ENCODE results near the gene TRIO. TPM values are rescaled to one million over a fixed set of nuclear protein-coding genes. Genes with fewer than 3 reads are reported as not detected.

The TRIO gene
- total RNA-seq, 1 experiment from 2014 or later = 88.8 TPM

DNA sequence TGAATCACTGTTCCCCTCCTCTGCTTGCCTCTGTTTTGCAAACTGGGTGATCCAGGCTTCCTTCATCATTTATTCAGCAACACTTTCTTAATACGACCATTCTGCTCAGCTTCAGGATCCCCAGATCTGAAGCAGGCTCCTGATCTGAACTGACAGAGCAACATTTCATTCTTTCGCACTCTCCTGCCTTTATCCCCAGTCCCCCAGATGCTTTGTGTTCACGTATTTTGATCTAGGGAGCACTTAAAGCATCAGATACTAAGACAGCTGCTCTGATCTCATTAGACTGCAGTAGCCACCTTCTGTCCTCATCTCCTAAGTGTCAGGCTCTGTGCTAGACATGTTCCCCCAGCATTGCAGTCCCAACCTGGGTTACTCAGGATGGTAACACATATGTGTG is 158.0 kb downstream of the TRIO start (continued):
- TF ChIP-seq, protein P1, sequence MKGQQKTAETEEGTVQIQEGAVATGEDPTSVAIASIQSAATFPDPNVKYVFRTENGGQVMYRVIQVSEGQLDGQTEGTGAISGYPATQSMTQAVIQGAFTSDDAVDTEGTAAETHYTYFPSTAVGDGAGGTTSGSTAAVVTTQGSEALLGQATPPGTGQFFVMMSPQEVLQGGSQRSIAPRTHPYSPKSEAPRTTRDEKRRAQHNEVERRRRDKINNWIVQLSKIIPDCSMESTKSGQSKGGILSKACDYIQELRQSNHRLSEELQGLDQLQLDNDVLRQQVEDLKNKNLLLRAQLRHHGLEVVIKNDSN (CRISPR knock-in tag; IDR thresholded peaks at IDR 0.05) = no peak
- TF ChIP-seq CBFB (CRISPR knock-in tag; IDR thresholded peaks at IDR 0.05; ENCODE audit: low read depth) = no peak
- TF ChIP-seq GRHL2 (CRISPR knock-in tag; IDR thresholded peaks at IDR 0.05; ENCODE audit: insufficient replicate concordance, severe bottlenecking) = no peak
- TF ChIP-seq ZNF138 (CRISPR knock-in tag; conservative IDR thresholded peaks at IDR 0.05) = no peak
- TF ChIP-seq, protein P2, sequence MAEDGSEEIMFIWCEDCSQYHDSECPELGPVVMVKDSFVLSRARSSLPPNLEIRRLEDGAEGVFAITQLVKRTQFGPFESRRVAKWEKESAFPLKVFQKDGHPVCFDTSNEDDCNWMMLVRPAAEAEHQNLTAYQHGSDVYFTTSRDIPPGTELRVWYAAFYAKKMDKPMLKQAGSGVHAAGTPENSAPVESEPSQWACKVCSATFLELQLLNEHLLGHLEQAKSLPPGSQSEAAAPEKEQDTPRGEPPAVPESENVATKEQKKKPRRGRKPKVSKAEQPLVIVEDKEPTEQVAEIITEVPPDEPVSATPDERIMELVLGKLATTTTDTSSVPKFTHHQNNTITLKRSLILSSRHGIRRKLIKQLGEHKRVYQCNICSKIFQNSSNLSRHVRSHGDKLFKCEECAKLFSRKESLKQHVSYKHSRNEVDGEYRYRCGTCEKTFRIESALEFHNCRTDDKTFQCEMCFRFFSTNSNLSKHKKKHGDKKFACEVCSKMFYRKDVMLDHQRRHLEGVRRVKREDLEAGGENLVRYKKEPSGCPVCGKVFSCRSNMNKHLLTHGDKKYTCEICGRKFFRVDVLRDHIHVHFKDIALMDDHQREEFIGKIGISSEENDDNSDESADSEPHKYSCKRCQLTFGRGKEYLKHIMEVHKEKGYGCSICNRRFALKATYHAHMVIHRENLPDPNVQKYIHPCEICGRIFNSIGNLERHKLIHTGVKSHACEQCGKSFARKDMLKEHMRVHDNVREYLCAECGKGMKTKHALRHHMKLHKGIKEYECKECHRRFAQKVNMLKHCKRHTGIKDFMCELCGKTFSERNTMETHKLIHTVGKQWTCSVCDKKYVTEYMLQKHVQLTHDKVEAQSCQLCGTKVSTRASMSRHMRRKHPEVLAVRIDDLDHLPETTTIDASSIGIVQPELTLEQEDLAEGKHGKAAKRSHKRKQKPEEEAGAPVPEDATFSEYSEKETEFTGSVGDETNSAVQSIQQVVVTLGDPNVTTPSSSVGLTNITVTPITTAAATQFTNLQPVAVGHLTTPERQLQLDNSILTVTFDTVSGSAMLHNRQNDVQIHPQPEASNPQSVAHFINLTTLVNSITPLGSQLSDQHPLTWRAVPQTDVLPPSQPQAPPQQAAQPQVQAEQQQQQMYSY (CRISPR knock-in tag; IDR thresholded peaks at IDR 0.05) = no peak
- no peak for TF ChIP-seq TP53 (CRISPR knock-in tag; IDR thresholded peaks at IDR 0.05)

DNA sequence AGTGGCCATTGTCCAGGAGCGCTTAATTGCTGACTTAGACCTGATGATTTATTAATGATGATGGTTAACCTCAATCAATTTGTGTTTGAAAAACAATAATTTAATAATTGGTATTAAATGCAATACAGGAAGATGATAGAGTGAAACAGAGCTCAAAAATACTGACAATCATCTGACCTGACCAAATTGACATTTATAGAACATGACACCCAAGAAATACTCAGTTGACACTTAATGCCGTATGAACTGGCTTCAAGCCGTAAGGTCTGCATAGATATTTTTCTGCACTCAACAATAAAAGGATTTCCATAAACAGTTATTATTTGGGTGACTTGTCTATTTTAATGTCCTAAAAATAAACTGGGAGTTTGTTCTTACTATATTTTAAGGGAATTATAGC is 159.2 kb downstream of the TRIO start:
- H3K9me3 Mint-ChIP-seq = no peaks in the 10 kb centered on the region
- ChIA-PET CTCF (interaction anchor here (0.9 kb wide), 1 partner anchor 32 kb away, joined by 3 read pairs; no protein-coding TSS in a partner anchor), POLR2A (no interaction called here)
- no peak overlapping the region for H3K27ac Mint-ChIP-seq
- TF ChIP-seq, protein P3, sequence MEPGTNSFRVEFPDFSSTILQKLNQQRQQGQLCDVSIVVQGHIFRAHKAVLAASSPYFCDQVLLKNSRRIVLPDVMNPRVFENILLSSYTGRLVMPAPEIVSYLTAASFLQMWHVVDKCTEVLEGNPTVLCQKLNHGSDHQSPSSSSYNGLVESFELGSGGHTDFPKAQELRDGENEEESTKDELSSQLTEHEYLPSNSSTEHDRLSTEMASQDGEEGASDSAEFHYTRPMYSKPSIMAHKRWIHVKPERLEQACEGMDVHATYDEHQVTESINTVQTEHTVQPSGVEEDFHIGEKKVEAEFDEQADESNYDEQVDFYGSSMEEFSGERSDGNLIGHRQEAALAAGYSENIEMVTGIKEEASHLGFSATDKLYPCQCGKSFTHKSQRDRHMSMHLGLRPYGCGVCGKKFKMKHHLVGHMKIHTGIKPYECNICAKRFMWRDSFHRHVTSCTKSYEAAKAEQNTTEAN (CRISPR knock-in tag; IDR thresholded peaks at IDR 0.05) = no peak
- TF ChIP-seq, protein P4, sequence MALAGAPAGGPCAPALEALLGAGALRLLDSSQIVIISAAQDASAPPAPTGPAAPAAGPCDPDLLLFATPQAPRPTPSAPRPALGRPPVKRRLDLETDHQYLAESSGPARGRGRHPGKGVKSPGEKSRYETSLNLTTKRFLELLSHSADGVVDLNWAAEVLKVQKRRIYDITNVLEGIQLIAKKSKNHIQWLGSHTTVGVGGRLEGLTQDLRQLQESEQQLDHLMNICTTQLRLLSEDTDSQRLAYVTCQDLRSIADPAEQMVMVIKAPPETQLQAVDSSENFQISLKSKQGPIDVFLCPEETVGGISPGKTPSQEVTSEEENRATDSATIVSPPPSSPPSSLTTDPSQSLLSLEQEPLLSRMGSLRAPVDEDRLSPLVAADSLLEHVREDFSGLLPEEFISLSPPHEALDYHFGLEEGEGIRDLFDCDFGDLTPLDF (CRISPR knock-in tag; IDR thresholded peaks at IDR 0.05) = no peak
- TF ChIP-seq, protein P5, sequence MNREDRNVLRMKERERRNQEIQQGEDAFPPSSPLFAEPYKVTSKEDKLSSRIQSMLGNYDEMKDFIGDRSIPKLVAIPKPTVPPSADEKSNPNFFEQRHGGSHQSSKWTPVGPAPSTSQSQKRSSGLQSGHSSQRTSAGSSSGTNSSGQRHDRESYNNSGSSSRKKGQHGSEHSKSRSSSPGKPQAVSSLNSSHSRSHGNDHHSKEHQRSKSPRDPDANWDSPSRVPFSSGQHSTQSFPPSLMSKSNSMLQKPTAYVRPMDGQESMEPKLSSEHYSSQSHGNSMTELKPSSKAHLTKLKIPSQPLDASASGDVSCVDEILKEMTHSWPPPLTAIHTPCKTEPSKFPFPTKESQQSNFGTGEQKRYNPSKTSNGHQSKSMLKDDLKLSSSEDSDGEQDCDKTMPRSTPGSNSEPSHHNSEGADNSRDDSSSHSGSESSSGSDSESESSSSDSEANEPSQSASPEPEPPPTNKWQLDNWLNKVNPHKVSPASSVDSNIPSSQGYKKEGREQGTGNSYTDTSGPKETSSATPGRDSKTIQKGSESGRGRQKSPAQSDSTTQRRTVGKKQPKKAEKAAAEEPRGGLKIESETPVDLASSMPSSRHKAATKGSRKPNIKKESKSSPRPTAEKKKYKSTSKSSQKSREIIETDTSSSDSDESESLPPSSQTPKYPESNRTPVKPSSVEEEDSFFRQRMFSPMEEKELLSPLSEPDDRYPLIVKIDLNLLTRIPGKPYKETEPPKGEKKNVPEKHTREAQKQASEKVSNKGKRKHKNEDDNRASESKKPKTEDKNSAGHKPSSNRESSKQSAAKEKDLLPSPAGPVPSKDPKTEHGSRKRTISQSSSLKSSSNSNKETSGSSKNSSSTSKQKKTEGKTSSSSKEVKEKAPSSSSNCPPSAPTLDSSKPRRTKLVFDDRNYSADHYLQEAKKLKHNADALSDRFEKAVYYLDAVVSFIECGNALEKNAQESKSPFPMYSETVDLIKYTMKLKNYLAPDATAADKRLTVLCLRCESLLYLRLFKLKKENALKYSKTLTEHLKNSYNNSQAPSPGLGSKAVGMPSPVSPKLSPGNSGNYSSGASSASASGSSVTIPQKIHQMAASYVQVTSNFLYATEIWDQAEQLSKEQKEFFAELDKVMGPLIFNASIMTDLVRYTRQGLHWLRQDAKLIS (CRISPR knock-in tag; IDR thresholded peaks at IDR 0.05; ENCODE audit: borderline replicate concordance) = no peak
- TF ChIP-seq TEAD4 (CRISPR knock-in tag; IDR thresholded peaks at IDR 0.05) = no peak
- no peak for TF ChIP-seq CREM (CRISPR knock-in tag; IDR thresholded peaks at IDR 0.05)
- TF ChIP-seq FOXJ3 (CRISPR knock-in tag; IDR thresholded peaks at IDR 0.05; ENCODE audit: borderline replicate concordance) = no peak
- TF ChIP-seq, protein P6, sequence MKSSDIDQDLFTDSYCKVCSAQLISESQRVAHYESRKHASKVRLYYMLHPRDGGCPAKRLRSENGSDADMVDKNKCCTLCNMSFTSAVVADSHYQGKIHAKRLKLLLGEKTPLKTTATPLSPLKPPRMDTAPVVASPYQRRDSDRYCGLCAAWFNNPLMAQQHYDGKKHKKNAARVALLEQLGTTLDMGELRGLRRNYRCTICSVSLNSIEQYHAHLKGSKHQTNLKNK (CRISPR knock-in tag; IDR thresholded peaks at IDR 0.05) = no peak
- TF ChIP-seq, protein P7, sequence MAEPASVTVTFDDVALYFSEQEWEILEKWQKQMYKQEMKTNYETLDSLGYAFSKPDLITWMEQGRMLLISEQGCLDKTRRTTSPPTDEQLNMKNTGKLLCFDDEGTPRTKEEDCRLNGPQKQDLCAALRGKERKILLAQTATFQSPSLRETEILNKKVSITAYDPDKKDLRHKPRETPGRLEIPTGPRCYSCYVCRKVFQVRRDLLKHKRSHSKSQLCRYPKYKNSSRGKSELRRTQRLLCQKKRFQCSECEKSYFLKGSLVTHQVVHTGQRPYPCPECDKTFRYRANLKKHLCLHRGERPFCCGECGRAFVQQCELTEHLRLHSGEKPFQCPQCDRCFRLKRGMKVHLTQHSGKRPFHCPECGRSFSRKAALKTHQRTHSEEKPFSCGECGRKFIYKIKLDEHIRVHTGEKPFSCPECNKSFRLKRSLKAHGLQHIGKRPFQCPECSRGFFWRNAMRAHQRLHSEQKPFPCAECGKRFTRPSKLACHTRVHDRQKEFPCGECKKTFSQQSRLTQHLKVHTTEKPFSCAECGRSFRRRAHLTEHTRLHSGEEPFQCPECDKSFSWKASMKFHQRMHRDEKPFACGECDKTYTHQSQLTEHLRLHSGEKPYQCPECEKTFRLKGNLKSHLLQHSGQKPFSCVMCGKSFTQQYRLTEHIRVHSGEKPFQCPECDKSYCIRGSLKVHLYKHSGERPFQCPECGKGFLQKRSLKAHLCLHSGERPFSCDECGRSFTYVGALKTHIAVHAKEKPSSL (CRISPR knock-in tag; conservative IDR thresholded peaks at IDR 0.05) = no peak
- TF ChIP-seq ZBTB21 (CRISPR knock-in tag; IDR thresholded peaks at IDR 0.05; ENCODE audit: borderline replicate concordance) = no peak
- TF ChIP-seq, protein P8, sequence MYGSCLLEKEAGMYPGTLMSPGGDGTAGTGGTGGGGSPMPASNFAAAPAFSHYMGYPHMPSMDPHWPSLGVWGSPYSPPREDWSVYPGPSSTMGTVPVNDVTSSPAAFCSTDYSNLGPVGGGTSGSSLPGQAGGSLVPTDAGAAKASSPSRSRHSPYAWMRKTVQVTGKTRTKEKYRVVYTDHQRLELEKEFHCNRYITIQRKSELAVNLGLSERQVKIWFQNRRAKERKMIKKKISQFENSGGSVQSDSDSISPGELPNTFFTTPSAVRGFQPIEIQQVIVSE (CRISPR knock-in tag; IDR thresholded peaks at IDR 0.05; ENCODE audit: borderline replicate concordance) = no peak
- TF ChIP-seq NFATC4 (CRISPR knock-in tag; IDR thresholded peaks at IDR 0.05) = no peak
- TF ChIP-seq NFYB (CRISPR knock-in tag; conservative IDR thresholded peaks at IDR 0.05; ENCODE audit: low read depth) = no peak
- TF ChIP-seq, protein P9, sequence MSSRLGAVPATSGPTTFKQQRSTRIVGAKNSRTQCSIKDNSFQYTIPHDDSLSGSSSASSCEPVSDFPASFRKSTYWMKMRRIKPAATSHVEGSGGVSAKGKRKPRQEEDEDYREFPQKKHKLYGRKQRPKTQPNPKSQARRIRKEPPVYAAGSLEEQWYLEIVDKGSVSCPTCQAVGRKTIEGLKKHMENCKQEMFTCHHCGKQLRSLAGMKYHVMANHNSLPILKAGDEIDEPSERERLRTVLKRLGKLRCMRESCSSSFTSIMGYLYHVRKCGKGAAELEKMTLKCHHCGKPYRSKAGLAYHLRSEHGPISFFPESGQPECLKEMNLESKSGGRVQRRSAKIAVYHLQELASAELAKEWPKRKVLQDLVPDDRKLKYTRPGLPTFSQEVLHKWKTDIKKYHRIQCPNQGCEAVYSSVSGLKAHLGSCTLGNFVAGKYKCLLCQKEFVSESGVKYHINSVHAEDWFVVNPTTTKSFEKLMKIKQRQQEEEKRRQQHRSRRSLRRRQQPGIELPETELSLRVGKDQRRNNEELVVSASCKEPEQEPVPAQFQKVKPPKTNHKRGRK (CRISPR knock-in tag; IDR thresholded peaks at IDR 0.05; ENCODE audit: borderline replicate concordance) = no peak
- no peak for TF ChIP-seq MYBL2 (CRISPR knock-in tag; IDR thresholded peaks at IDR 0.05)
- DNase-seq (ENCODE audit: low spot score) (no peak), ATAC-seq (no peak)
- H3K36me3 Mint-ChIP-seq = peaks cover 11% of the 10 kb centered on the region
- no peaks in the 10 kb centered on the region for H3K4me1 Mint-ChIP-seq
- no peaks in the 10 kb centered on the region for H3K27me3 Mint-ChIP-seq (ENCODE audit: low read depth)
- H3K4me3 Mint-ChIP-seq = no peak overlapping the region
